Measurements from ENCODE around the gene LRRC40. TPM values are rescaled to one million over a fixed set of nuclear protein-coding genes. Genes with fewer than 3 reads are reported as not detected.

LRRC40 gene
- total and polyA plus RNA-seq, 12 donors = 5.8 to 18.7 (median 11.1) TPM

DNA sequence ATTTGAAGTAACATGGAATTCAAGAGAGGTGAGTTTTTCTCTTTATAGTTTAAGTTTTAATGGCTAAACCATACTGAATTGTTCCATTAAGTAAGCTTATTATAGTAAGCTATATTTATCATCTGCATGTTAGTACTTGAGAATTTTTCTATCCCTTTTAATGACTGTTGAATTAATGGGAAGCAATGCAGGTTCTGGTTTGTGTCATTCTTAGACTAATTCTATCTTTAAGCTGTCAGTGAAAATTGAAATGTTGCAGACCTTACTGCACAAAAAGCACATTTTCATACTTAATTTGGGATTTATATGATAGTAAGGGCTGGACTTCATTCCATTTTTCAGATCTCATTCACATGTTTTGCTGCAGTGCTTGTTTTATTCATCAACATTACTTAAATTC lies 41.7 kb upstream of the LRRC40 start:
- intact Hi-C loops (cut with DNase I) = loop anchor here in 1 of 2 donors (10.0 kb wide), 1 partner anchor 818 kb away; no protein-coding TSS in a partner anchor
- peaks cover 0 to 6% of the 10 kb centered on the region in 2 donors for H3K4me1 ChIP-seq (replicated peaks in 1 of 2)
- H3K4me3 ChIP-seq = no peak overlapping the region
- TF ChIP-seq, protein P1, sequence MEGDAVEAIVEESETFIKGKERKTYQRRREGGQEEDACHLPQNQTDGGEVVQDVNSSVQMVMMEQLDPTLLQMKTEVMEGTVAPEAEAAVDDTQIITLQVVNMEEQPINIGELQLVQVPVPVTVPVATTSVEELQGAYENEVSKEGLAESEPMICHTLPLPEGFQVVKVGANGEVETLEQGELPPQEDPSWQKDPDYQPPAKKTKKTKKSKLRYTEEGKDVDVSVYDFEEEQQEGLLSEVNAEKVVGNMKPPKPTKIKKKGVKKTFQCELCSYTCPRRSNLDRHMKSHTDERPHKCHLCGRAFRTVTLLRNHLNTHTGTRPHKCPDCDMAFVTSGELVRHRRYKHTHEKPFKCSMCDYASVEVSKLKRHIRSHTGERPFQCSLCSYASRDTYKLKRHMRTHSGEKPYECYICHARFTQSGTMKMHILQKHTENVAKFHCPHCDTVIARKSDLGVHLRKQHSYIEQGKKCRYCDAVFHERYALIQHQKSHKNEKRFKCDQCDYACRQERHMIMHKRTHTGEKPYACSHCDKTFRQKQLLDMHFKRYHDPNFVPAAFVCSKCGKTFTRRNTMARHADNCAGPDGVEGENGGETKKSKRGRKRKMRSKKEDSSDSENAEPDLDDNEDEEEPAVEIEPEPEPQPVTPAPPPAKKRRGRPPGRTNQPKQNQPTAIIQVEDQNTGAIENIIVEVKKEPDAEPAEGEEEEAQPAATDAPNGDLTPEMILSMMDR (IDR thresholded peaks at IDR 0.05) = no peak
- no peak for TF ChIP-seq POLR2A (IDR thresholded peaks at IDR 0.05)
- H3K9me3 ChIP-seq (replicated peaks in 1 of 3) = no peaks in the 10 kb centered on the region
- no peaks in the 10 kb centered on the region for H3K27me3 ChIP-seq
- peaks cover 0 to 90% of the 10 kb centered on the region in 2 donors for H3K36me3 ChIP-seq (replicated peaks in 1 of 2)
- H3K27ac ChIP-seq = no peak overlapping the region
- DNase-seq = no peak

DNA sequence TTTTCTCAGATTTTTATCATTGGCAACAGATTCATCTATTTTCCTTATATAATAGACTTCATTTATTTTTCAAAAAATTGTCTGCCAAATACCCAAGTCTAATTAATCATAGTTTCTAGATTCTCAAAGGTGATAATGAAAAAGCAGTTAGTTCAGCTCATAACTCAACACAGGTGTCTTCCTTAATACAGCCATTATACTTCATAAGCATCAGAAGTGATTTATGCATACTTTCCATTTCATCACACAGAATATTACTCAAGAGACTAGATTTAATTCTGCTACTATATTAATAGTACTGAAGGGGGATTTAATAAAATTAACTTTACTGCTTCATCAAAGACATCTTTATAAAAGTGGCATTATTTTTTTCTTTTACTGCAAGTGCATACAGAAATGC lies 34.6 kb upstream of the LRRC40 start:
- Histone ChIP-seq H3K27ac (no peak overlapping the region), H3K4me1 (replicated peaks in 1 of 2) (no peaks in the 10 kb centered on the region), H3K4me3 (no peak overlapping the region), H3K27me3 (no peaks in the 10 kb centered on the region), H3K9me3 (replicated peaks in 1 of 3) (peaks cover 0 to 9% (median 0%) of the 10 kb centered on the region in 3 donors), H3K36me3 (replicated peaks in 1 of 2) (peaks cover 0 to 99% of the 10 kb centered on the region in 2 donors)
- TF ChIP-seq, protein P1 (IDR thresholded peaks at IDR 0.05) = no peak
- no peak for TF ChIP-seq POLR2A (IDR thresholded peaks at IDR 0.05)
- intact Hi-C loops (cut with DNase I) = loop anchor here in 1 of 2 donors (10.0 kb wide), 1 partner anchor 825 kb away; no protein-coding TSS in a partner anchor
- DNase-seq = no peak

- no peak overlapping the region for H3K4me3 ChIP-seq
- H3K4me1 ChIP-seq (replicated peaks in 1 of 2) = peaks cover 4 to 7% of the 10 kb centered on the region in 2 donors
- TF ChIP-seq, protein P1 (IDR thresholded peaks at IDR 0.05) = no peak
- no peak for TF ChIP-seq POLR2A (IDR thresholded peaks at IDR 0.05)
- peak overlapping the region in 1 of 5 donors; percentile 3 for H3K27ac ChIP-seq
- H3K36me3 ChIP-seq (replicated peaks in 1 of 2) = peaks cover 0 to 98% of the 10 kb centered on the region in 2 donors
- intact Hi-C loops (cut with DNase I) = no loop called here
- H3K27me3 ChIP-seq = no peaks in the 10 kb centered on the region
- peaks cover 0 to 5% (median 0%) of the 10 kb centered on the region in 3 donors for H3K9me3 ChIP-seq (replicated peaks in 1 of 3)
- DNase-seq = no peak
Measured at GRCh38 chr1:70234733-70235132, 29.4 kb upstream of the LRRC40 start.

DNA sequence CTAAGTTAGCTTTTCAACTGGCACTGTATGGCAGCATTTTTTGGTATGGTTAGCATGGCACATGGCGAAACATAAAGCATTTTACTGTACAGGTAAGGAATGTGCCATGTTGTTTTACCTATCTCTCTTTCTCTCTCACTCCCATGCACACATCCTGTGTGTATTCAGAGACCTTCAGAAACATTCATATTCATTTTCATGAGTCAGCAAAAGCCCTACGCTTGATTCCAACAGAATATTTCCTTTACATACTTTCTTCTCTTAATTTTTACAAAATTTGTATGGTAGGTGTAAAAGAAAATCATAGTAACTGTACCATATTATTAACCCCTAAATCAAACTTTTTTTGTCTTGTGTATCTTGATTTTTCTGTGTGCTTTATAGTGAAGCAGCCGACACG lies 26.1 kb upstream of the LRRC40 start:
- peaks cover 0 to 82% of the 10 kb centered on the region in 2 donors for H3K36me3 ChIP-seq (replicated peaks in 1 of 2)
- H3K4me1 ChIP-seq (replicated peaks in 1 of 2) = peaks cover 7 to 14% of the 10 kb centered on the region in 2 donors
- TF ChIP-seq, protein P1 (IDR thresholded peaks at IDR 0.05) = no peak
- TF ChIP-seq POLR2A (IDR thresholded peaks at IDR 0.05) = no peak
- no peak for DNase-seq
- no peak overlapping the region for H3K27ac ChIP-seq
- no peaks in the 10 kb centered on the region for H3K9me3 ChIP-seq (replicated peaks in 1 of 3)
- intact Hi-C loops (cut with DNase I) = no loop called here
- H3K27me3 ChIP-seq = no peaks in the 10 kb centered on the region
- no peak overlapping the region for H3K4me3 ChIP-seq
- 93 to 97% (median 95%) methylated on average over 4 of the region's 4 CpGs for WGBS, 4 donors
